SKM-1 (cell line): ENCODE data around the gene NUP153.
"Not testable (repeated sequence)": the region's sequence is repeated elsewhere in the genome, so short reads cannot be mapped to it uniquely, and the experiment has no call there.

Experiments used
- DNase-seq: peaks from one replicate; lab custom pipeline; 2025; ENCODE audit not compliant: unreplicated experiment; lab: John Stamatoyannopoulos, UW

The NUP153 gene

DNA sequence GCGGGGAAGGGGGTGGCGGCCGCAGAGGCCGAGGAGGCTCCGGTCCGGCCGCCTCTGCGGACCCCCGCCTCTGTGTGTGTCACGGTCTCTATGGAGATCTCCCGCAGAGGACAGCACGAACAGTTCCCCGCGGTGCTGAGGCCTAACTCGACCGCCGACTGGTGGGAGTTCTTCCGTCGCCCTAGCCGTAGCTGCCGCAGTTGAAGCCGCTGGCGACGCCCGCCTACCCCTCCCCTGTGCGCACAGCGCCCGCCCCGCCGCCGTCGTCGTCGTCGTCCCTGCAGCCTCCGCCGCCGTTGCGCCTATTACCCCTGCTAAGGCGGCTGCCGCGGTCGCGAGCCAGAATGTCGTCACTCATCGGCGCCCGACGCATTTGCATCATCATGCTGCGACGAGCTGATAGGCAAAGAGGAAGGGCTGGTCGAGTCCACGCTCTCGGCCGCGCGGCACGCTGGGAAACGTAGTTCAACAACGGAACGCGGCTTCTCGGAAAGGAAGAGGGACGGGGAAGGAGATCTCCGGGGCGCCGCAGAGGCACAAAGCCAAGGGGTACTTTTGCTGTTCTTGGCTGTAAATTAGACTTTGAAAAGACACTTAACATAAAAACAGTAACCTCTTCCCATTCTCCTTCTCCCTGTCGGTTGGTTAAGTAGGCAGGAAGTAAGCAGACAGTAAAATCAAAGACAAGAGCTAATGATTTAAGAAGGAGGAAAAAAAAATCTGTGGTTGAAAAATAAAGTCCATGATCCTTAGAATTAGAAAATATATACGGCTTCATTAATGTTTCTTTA is at the start of gene NUP153:
Gene NUP153 (minus strand): TSS at position 346 of the 791 bp plus-strand sequence. CDS start 538 bp downstream, outside the sequence.
- DNase-seq = peak; percentile 82

DNA sequence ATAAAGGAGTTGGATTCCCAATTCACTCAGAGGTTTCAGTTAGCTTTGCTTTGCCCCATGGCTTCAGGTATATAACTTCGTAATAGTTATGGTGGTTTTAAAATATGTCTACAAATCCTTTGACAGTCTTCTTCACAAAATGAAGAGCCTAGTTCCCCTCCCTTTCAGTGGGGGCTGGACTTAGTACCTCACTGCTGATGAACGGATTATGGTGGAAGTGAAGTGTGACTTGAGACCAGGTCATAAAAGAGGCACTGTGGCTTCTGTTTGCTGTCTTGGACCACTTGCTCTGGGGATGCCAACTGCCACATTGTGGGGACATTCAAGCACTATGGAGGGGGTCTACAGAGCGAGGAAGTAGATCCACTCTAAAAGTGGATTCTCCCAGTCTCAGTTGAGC is 47.5 kb upstream of the NUP153 start:
- no peak for DNase-seq

DNA sequence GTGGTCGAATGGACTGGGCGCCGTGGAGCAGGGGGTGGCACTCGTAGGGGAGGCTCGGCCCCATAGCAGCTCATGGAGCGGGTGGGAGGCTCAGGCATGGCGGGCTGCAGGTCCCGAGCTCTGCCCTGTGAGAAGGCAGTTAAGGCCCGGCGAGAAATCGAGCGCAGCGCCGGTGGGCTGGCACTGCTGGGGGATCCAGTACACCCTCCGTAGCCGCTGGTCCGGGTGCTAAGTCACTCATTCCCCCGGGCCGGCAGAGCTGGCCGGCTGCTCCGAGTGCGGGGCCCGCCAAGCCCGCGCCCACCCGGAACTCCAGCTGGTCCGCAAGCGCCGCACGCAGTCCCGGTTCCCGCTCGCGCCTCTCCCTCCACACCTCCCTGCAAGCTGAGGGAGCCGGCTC is 38.6 kb upstream of the NUP153 start:
- DNase-seq = not testable (repeated sequence)

DNA sequence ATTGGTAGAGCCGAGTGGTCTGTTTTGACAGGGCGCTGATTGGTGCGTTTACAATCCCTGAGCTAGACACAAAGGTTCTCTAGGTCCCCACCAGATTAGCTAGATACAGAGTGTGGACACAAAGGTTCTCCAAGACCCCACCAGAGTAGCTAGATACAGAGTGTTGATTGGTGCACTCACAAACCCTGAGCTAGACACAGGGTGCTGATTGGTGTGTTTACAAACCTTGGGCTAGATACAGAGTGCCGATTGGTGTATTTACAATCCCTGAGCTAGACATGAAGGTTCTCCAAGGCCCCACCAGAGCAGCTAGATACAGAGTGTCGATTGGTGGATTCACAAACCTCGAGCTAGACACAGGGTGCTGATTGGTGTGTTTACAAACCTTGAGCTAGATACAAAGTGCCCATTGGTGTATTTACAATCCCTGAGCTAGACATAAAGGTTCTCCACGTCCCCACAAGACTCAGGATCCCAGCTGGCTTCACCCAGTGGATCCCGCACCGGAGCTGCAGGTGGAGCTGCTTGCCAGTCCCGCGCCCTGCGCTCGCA is 38.1 kb upstream of the NUP153 start:
- DNase-seq = not testable (repeated sequence)

DNA sequence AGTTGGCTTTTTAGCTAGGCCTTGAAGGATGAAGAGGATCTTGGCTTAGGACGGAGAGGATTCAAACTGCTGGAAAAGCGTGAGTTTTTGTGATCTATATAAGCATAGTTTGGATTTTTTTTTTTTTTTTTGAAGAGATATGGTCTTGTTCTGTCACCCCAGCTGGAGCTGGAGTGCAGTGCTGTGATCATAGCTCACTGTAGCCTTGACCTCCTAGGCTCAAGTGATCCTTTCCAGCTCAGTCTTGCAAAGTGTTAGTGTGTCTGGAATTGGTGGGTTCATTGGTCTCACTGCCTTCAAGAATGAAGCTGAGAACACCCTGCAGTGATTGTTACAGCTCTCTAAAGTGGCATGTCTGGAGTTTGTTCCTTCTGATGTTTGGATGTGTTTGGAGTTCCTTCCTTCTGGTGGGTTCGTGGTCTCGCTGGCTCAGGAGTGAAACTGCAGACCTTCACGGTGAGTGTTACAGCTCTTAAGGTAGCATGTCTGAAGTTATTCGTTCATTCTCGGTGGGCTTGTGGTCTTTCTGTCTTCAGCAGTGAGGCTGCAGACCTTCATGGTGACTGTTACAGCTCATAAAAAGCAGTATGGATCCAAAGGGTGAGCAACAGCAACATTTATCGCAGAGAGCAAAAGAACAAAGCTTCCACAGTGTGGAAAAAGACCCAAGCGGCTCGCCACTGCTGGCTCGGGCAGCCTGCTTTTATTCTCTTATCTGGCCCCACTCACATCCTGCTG is 37.5 kb upstream of the NUP153 start:
- DNase-seq = no peak

DNA sequence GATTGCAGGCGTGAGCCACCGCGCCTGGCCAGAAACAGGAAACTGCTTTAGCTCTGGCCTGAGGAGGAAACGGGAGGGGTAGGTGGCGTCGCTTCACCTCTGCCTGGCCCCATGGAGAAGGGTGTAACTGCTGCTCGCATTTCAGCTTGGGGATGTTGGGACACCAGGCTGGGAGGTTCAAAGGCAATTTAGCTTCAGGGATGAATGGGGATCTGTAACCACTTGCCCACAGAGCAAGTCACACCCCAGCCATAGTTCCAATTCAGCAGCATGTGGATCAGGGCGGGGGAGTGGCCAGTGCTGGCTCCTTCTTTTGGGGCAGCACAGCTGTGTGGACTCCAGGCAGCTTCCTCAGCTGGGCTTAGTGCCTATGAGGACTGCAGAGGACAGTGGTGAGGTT is 34.8 kb upstream of the NUP153 start:
- peak; percentile 57 for DNase-seq

DNA sequence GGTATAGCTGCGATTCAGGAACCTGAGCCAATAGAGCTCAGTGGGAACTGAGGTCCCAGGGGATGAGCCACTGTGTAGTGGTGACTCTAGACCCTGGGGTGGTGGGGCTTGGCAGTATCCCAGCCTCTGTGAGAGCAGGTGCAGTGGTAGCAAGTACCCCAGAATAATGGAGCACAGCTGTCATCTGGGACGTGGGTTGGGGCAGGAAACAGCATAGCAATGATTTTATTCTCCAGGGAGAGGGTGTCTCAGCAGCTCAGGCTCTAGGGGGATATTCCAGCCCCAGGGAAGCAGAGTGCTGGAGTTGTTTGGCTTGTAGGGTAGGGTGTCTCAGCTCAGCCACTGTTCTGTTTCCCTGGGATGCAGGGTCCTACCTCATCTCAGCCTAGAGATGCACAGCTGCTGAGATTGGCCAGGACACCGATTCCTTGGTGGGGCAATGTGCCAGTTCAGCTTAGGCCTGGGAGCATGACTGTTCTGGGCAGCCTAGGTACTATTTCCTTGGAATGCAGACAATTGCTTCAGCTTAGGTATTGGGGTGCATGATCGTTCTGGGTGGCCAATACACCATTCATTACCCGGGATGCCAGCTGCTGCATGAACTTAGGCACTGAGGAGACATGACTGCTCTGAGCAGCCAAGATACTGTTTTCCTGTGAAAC is 34.0 kb upstream of the NUP153 start:
- DNase-seq = no peak

DNA sequence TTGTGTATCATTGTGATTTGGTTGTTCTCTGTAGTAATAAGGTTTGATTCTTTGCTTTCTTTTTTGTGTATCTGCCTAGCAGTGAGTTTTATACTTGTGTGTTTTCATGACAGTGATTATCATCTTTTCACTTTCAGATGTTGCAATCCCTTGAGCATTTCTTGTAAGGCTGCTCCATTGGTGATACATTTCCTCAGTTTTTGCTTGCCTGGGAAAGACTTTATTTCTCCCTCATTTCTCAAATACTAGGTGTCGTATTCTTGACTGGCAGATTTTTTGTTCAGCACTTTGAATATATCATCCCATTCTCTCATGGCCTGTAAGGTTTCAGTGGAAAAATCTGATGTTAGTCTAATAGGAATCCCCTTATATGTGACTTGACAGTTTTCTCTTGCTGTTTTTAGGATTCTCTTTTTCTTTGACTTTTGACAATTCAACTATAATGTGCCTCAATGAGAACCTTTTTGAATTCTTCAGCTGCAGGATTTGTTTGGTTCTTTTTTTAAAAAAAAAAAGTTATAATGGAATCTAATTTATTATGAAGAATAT is 31.1 kb upstream of the NUP153 start:
- no peak for DNase-seq

DNA sequence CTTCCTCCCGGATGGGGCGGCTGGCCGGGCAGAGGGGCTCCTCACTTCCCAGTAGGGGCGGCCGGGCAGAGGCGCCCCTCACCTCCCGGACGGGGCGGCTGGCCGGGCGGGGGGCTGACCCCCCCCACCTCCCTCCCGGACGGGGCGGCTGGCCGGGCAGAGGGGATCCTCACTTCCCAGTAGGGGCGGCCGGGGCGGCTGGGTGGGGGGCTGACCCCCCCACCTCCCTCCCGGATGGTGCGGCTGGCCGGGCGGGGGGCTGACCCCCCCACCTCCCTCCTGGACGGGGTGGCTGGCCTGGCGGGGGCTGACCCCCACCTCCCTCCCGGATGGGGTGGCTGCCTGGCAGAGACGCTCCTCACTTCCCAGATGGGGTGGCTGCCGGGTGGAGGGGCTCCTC is 28.6 kb upstream of the NUP153 start:
- DNase-seq = not testable (repeated sequence)

DNA sequence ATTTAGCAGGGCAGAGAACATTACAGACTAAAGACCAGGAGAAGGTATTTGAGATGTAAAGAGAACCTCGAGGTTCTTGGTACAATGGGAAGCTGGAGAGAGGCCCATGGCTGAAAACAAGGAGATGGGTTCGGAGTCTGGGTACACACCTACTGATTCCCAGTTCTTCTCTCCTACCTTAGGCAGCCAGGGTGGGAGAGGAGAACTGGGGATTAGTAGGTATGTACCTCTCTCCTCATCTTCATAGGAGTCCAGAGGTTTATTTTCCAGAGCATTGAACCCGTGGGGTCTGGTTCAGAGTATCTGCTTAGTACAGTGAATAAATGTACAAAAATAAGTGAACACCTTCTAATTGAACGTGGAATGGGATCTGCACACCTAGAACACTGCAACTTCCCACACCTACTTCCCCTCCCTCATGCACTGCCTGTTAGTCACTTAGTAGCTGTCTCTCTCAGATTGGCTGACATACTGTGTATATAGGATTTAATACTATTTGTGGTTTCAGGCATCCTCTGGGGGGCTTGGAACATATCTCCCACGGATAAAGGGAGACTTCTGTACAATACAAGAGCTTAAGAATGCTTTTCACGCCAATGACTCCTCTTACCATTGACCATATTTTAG is 23.5 kb upstream of the NUP153 start:
- no peak for DNase-seq

DNA sequence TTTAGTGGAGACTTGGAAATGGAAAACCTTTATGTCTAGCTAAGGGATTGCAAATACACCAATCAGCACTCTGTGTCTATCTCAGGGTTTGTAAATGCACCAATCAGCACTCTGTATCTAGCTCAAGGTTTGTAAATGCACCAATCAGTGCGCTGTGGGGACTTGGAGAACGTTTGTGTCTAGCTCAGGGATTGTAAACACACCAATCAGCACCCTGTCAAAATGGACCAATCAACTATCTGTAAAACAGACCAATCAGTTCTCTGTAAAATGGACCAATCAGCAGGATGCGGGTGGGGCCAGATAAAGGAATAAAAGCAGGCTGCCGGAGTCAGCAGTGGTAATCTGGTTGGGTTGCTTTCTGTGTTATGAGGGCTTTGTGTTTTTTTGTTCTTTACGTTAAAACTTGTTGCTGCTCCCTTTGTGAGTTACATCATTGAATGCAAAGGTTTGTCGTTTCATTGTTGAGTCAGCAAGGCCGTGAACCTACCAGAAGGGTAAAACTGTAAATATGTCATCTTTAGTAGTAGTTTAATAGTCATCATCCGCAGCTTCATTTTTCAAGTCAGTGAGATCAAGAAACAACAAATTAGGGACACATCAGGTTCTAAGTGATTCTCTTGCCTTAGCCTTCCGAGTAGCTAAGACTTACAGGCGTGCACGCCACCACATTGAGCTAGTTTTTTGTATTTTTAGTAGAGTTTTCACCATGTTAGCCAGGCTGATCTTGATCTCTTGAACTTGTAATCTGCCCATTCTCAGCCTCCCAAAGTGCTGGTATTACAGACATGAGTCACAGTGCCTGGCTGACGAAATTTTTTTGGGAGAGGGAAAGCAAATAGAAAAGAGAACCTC is 22.7 kb upstream of the NUP153 start:
- no peak for DNase-seq

DNA sequence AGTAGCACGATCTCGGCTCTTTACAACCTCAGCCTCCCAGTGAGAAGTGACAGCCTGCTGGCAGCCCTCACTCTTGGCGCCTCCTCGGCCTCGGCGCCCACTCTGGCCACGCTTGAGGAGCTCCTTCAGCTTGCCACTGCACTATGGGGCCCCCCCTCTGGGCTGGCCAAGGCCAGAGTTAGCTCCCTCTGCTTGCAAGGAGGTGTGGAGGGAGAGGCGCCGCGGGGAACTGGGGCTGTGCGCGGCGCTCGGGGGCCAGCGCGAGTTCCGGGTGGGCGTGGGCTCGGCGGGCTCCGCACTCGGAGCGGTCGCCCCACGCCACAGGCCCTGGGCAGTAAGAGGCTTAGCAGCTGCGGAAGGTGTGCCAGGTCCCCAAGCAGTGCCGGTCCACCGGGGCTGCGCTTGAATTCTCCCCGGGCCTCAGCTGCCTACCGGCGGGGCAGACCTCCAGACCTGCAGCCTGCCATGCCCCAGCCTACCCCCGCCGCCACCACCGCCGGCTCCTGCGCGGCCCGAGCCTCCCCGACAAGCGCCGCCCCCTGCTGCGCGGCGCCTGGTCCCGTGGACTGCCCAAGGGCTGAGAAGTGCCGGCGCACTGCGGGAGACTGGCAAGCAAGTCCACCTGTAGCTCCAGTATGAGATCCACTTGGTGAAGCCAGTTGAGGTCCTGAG is 22.0 kb upstream of the NUP153 start:
- no peak for DNase-seq

DNA sequence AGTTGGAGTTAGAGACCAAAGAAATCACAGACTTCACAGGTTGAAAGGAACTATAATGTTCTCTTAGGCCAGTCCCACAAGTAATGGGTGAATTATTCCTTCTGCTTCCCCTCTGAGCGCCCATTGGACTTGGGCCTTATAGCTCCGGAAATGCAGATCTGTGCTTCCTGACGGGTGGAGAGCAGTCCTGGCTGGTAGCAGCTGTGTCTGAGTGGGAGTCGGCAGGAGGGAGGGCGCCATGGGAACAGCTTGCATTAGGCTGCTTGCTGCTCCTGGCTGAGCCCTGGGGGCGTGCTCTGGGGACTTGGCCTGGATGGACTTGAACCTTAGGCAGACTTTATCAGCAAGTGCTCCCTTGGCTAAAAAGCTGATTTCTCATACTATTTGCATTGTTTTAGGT is 18.4 kb upstream of the NUP153 start:
- no peak for DNase-seq

DNA sequence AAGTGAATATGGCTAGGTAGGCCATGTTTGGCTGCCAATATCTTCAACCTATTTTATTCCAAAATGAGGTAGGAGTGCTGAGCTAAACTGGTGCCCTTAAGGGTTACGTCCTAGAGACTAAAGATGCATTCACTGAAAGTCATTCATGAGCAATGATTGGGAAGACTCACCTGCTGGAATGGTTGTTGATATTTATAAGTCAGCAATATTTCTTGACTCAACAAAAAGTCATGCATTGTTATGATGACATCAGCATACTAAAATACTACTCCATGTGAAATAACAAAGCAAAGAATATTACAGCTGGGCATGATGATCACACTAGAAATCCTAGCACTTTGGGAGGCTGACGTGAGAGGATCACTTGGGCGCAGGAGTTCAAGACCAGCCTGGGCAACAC is 17.6 kb upstream of the NUP153 start:
- no peak for DNase-seq

DNA sequence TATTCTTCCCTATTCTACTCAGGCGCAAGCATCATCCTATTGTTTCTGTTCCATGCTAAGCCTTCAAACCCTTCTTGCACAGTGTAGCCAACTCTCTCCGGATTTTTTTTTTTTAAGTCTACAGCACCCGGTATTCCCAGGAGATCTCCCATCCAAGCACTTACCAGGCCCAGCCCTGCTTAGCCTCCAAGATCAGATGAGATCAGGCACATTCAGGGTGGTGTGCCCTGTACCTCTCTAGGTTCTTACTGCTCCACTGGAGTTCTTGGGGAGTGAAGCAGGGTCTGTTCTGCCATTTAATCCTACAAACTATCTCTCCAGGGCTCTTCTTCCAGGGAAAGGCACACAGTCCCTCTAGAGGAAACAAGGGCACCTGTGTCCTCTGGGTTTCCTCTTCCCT is 14.9 kb upstream of the NUP153 start:
- no peak for DNase-seq

DNA sequence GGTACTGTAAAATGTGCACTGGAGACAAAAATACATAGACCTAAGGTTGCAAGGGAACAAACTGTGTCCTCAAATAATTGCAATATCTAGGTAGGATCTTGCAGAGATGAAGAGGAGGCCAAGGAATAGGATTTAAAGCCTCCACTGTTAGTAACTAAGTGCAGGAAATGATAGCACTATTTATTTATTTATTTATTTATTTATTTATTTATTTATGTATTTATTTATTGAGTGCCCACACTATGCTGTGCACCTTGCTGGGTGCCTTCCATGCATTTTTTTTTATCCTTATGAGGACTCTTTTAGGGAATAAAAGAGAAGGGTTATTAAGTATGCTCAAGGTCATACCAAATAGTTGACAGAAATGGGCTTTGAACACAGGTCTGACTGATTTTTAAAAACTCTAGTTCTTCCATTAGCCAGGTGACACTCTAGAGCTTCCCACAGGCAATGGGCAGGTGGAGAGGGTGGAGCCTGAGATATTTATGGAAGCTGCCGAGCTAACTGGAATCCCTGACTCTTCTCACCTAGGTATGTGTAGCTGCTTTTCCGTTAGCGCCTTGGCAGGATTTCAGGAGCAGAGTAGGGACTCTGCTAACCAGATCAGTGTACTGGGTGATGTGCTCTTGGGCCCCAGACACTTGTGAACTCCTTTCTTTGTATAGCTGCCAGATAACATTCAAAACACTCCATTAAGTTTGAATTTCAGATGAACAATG is 12.8 kb upstream of the NUP153 start:
- no peak for DNase-seq

DNA sequence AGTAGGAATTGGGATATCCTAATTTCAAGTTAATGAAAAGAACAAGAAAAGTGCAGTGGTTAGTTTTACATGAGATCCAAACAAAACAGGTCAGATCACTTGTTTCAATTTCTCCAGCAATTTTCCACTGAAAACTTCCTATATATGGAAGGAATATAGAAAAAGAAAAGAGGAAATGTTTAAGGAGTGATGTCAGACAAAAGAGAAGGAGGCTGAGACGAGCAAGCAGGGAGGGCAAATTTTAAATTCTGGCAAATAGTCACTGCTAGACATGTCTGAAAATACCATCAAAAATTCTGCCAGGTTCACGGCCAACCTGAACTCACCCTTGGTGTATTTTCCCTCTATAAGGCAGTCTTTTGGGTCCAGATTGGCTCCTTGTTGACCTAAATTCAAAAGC is 9.5 kb upstream of the NUP153 start:
- DNase-seq = no peak

DNA sequence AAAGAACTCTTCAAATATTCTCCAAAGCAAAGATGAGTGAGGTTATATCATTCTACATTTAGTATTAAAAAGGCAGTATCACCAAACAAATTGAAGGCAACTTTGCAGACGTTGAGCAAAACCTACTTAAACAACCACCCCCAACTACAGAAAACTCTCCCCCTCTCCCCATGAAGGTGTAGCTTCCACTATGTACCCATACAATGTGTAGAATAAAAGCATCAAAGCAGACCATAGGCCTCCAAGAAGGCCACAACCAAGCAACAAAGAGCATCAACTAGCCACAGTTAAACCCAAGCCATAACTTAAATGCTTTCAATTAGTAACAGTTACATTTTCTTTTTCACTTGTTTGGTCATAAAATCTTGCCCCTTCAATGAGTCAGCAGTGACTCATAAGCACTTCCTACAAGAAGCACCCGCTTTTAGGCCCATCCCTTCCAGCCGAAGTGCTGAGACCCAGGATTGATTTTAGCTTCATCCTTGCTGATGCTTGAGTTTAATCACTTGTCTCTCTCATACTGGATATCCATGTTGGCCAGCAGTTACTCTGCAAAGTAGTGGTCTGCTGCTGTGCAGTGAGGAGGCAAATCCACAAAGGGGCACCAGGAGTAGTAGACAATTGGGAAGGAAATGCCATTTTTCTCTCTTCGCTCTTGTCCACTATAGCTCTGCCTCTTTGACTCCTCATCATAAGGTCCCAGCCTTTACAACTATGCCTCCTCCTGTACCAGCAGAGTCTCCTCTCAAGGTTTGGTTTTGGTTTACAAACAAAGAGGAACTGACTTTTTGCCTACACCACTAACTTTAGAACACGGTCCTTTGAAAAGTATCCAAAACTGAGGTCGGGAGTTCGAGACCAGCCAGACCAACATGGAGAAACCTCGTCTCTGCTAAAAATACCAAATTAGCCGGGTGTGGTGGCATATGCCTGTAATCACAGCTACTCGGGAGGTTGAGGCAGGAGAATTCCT is 8.4 kb upstream of the NUP153 start:
- no peak for DNase-seq
